Measurements from ENCODE around the gene BACE1.
"Not testable (repeated sequence)": the region's sequence is repeated elsewhere in the genome, so short reads cannot be mapped to it uniquely, and the experiment has no call there.

The BACE1 gene

DNA sequence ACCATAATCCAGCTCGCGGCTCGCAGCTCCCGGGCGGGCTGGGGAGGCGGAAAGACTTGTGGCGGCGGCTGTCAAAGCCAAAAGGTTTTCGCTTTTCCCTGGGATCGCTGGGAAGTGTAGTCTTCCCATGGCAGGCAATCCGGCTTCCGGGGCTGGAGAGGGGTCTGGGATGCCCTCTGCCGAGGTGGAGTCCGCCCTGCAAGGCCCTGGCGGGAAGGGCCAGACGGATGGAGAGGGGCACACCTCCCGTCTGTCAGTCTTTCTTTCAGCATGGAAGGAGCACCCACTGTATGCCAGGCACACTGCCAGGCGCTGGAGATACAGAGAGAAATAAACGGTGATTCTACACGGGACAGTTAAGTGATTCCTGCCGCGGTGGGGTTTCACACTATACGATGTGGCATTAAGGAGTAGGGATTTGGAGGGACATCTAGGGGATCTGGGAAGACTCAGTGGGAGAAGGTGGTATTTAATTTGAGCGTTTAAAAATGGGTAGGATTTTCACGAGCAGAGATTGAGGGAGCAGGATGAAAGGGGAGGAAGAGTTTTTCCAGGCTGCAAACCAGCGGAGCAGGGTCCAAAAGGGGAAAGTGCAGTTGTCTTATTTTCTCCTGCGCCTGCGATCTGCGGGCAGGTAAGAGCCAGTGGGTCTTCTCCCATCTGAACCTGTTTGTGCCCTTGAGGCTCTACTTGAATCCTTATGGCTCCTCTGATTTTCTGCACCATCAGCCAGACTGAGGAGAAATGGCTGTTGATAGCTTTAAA, at the start of gene BACE1:
TSS of gene BACE1 (minus strand) at position 60 of the 765 bp plus-strand sequence. CDS start 461 bp downstream, outside the sequence.
- DNase-seq (ENCODE audit: low spot score), result peak; percentile 83

- no peak for DNase-seq (ENCODE audit: low spot score)
Measured at GRCh38 chr11:117361432-117361831, 45.4 kb upstream of the BACE1 start.

DNA sequence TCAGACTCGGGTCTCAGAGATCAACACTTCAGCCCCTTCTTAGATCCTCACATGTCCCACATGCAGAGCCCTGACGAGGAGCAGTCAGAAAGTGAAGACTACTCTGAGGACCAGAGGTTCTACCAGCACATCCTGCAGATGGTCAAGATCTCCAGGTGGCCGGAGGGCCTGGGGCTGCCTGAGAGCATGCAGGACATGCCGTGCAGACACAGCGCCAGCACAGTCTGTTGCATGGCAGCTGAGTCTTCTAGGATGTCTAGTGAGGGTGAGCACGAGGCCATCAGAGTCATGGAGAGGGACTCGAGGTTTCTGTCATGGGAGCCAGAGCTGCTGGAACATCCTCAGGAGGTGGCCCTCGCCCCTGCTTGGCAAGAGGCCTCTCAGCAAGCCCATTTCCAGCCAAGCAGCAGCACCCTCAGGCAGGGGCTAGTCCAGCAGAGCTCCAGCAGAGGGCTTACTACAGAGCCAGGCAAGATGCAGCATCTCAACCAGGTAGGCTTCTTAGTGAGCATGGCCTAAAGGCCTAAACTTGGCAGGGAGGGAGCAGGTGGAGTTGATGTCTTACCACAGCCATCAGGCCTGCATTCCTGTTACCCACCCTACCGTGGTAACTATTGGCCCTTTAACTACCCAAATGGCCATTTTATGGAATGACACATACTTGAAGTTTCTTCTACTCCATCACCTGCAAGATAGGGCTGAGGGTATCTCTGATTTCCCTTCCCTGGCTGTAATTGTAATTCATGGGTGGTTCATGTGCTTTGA, 40.3 kb upstream of the BACE1 start:
- DNase-seq (ENCODE audit: low spot score), result no peak

- no peak for DNase-seq (ENCODE audit: low spot score)
Measured at GRCh38 chr11:117354550-117354949, 38.5 kb upstream of the BACE1 start.

GRCh38 chr11:117345039-117345438, 29.0 kb upstream of the BACE1 start:
- no peak for DNase-seq (ENCODE audit: low spot score)

- DNase-seq (ENCODE audit: low spot score), result no peak
Measured at GRCh38 chr11:117337076-117337475, 21.0 kb upstream of the BACE1 start.

DNA sequence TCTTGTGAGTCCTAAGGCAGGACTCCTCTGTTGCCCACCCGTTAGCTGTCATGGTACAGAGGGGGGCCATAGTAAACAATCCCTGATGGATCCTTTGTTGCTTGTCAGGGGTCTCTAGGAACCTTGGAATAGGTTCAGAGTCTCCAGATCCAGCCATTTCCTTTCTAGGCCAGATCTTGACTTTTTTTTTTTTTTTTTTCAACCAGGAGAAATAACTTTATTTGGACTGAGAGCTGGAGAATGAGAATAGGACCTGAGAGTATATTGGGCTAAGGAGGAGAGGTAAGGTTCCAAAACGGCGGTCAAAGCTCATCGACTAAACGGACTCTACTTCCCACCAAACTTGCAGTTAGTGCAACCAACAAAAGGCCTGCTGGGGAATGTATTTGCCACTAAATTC, 19.3 kb upstream of the BACE1 start:
- no peak for DNase-seq (ENCODE audit: low spot score)

- DNase-seq (ENCODE audit: low spot score), result no peak
Measured at GRCh38 chr11:117334896-117335295, 18.8 kb upstream of the BACE1 start.

- no peak for DNase-seq (ENCODE audit: low spot score)
Measured at GRCh38 chr11:117333917-117334316, 17.9 kb upstream of the BACE1 start.

- no peak for DNase-seq (ENCODE audit: low spot score)
Measured at GRCh38 chr11:117332843-117333242, 16.8 kb upstream of the BACE1 start.

- DNase-seq (ENCODE audit: low spot score), result peak; percentile 51
Measured at GRCh38 chr11:117328375-117329010, 12.4 kb upstream of the BACE1 start.

GRCh38 chr11:117327567-117328374, 11.7 kb upstream of the BACE1 start, which contains the start of gene CEP164:
TSS of gene CEP164 (plus strand) at chr11:117327854. CDS start at chr11:117338587, 10,733 bp downstream.
- peak; percentile 98 for DNase-seq (ENCODE audit: low spot score)

DNA sequence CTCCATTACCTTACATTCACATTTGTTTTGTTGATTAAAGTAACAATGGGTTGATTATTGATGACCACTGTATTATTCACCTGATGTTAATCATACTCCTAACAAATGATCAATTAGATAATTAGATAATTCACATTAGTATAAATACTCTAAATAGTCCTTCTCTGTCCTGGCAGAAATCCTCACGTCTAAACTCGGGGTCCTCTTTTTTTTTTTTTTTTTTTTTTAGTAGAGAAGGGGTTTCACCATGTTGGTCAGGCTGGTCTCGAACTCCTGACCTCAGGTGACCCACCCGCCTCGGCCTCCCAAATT, 11.2 kb upstream of the BACE1 start:
- not testable (repeated sequence) for DNase-seq (ENCODE audit: low spot score)

DNA sequence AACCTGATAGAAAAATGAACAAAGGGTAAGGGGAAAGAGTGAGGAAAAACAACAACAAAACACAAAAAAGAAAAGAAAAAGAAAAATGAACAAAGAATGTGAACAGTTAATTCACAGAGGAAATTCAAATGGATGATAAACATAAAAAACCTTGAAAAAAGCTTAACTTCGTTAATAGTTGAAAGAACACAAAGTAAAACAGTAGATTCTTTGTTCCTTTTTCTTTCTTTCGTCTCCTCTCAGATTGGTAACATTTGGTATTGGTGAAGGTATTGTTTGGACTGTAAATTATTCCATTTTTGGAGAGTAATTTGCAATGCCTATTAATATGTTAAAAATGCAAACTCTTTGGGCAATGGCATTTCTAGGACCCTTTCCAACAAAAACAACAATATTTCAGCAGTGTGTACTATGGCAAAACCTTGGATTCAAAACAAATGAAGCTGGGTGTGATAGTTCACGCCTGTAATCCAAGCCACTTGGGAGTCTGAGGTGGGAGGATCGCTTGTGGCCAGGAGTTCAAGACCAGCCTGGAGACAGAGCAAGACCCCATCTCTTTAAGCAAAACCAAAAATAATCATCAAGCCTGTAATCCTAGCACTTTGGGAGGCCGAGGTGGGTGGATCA, 3.3 kb upstream of the BACE1 start:
- DNase-seq (ENCODE audit: low spot score), result no peak

DNA sequence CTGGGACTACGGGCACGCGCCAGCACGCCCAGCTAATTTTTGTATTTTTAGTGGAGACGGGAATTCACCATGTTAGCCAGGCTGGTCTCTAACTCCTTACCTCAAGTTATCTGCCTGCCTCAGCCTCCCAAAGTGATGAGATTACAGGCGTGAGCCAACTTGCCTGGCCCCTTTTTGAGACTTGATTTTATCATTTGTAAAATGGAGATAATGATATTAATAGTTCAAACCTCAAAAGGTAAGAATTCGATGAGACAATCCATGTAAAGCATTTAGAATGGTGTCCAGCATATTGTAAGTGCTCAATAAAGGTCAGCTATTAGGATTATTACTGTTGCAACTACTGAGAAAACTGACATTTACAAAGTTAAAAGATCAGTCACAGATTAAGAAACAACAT, 2.7 kb upstream of the BACE1 start:
- DNase-seq (ENCODE audit: low spot score), result no peak

GRCh38 chr11:117315285-117316196, 515 bp downstream of the BACE1 start:
- DNase-seq (ENCODE audit: low spot score), result no peak

- DNase-seq (ENCODE audit: low spot score), result no peak
Measured at GRCh38 chr11:117314840-117315239, 1.2 kb downstream of the BACE1 start.

DNA sequence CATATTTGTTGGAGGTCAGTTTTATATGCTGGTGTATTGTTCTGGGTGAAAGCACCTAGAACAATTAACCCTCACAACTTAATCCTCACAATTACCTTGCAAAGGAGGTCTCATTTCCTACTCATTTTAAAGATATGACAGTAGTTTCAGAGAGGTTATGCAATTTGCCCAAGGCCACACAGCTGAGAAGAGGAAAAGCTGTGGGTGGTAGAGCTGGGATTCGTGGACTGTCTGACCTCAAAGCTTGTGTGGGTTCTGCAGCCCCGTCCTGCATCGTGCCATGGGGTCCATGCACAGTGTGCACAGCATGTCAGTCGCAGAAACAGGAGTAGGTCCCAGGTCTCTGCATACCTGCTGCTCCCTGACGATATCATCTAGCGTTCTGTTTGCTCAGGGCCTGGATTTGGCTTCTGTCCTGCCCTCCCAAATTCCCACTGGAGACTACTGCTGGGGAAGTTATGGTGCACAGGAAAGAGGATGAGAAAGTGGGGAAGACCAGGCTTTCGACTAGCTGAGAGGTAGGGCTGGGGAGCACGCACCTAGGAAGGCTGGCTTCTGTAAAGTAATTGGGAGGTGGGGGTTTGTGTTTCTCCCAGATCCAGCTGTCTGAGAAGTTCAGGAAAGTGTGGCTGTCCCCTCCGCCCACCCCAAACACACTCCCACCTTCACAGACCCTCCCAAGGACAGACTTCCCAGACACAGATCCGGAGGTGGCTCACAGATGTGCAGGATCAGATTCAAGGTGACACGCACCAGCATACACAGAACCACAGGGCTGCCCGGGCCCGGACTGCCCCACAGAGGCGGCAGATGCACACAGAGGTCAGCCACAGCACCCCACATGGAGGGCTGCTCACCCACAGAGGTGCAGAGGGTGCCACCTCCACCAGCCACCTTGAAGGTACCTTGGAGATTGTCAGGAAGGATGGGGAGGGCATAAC, 2.0 kb downstream of the BACE1 start:
- no peak for DNase-seq (ENCODE audit: low spot score)

DNA sequence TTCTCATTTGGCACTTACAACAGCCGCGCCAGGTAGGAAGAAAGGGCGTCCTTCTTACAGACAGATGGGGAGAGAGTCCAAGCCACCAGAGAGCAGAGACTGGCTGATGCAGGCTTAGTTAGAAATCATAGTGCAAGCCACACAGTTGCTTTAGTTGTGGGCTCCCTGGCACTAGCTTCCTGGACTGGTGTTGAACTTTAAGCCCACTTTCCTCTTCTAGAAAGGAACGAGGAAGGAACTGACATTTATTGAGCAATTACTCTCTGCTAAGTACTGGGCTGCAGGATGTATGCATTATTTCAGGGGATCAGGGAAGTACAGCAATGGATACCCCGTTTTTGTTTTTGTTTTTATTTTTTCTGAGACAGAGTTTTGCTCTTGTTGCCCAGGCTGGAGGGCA, 3.0 kb downstream of the BACE1 start:
- no peak for DNase-seq (ENCODE audit: low spot score)

Data from SW480 (cell line).